ENCODE data around the gene IFNA14. TPM values are rescaled to one million over a fixed set of nuclear protein-coding genes. Genes with fewer than 3 reads are reported as not detected.

Gene IFNA14
- total RNA-seq, 1 experiment from 2014 or later, result not detected

- peaks cover 0 to 6% of the 10 kb centered on the region in 2 experiments; a peak in 2 of 4 replicates for H3K4me1 Mint-ChIP-seq
- no peak overlapping the region for H3K4me3 Mint-ChIP-seq
- no peaks in the 10 kb centered on the region for H3K23me2 ChIP-seq (ENCODE audit: insufficient read length, low read depth, low read length, poor library complexity, severe bottlenecking)
- H3K27ac ChIP-seq (ENCODE audit: insufficient read length, low read depth, low read length), result no peak overlapping the region
- H3K27me3 Mint-ChIP-seq (ENCODE audit: low read depth), result peaks cover 95% of the 10 kb centered on the region
- no peak overlapping the region for H3K18ac ChIP-seq (ENCODE audit: insufficient read length, low read depth, low read length)
- H2BK20ac ChIP-seq (ENCODE audit: low read depth, low read length, poor library complexity, severe bottlenecking), result no peak overlapping the region
- no peak overlapping the region for H2BK120ac ChIP-seq (ENCODE audit: low read depth, low read length, poor library complexity, severe bottlenecking)
- H3K9me3 ChIP-seq (ENCODE audit: control insufficient read depth, low read depth, low read length), result no peaks in the 10 kb centered on the region
- no peak overlapping the region for H3K23ac ChIP-seq (ENCODE audit: insufficient read length, low read depth, low read length)
- H2BK15ac ChIP-seq (ENCODE audit: low read depth, low read length), result no peak overlapping the region
- no peak overlapping the region for H2AFZ ChIP-seq (ENCODE audit: low read length)
- no peak overlapping the region; a peak in 1 of 7 replicates for H3K27ac Mint-ChIP-seq
- peaks cover 42% of the 10 kb centered on the region for H3K27me3 ChIP-seq (ENCODE audit: insufficient read depth, low read length)
- H2AK5ac ChIP-seq (ENCODE audit: insufficient read length, low read length), result no peak overlapping the region
- WGBS (ENCODE audit: extremely low coverage, insufficient read length, low lambda C conversion rate), result no CpG with 5 or more reads among the region's 4 CpGs
- no peaks in the 10 kb centered on the region for H4K20me1 ChIP-seq (ENCODE audit: control insufficient read depth, insufficient read depth, insufficient read length)
- DNase-seq, result no peak
- no peak overlapping the region for H3K14ac ChIP-seq (ENCODE audit: insufficient read depth, low read length)
- TF ChIP-seq CTCF (conservative IDR thresholded peaks at IDR 0.05), result no peak
- no peaks in the 10 kb centered on the region; a peak in 1 of 7 replicates for H3K36me3 Mint-ChIP-seq (ENCODE audit: insufficient read depth in 1 of 3, low read depth in 3 of 3)
- no peak overlapping the region for H3K4ac ChIP-seq (ENCODE audit: low read depth, low read length)
- H3T11ph ChIP-seq (ENCODE audit: low read length), result no peak overlapping the region
- H3K4me1 ChIP-seq (ENCODE audit: insufficient read depth, low read length), result no peaks in the 10 kb centered on the region
- H3K4me2 ChIP-seq (ENCODE audit: insufficient read depth, insufficient read length, low read length), result no peak overlapping the region
- no peak overlapping the region for H4K8ac ChIP-seq (replicated peaks; ENCODE audit: insufficient read length, low read depth, low read length)
- peaks cover 0 to 5% of the 10 kb centered on the region in 2 experiments for H3K9me3 Mint-ChIP-seq
- H2BK12ac ChIP-seq (ENCODE audit: insufficient read length, low read depth, low read length), result no peak overlapping the region
- no peak overlapping the region for H4K91ac ChIP-seq (ENCODE audit: insufficient read length, low read depth, low read length)
- H2BK5ac ChIP-seq (ENCODE audit: insufficient read length, low read length), result no peak overlapping the region
- no peak overlapping the region for H3K9ac ChIP-seq (ENCODE audit: extremely low read depth, insufficient read length, low read length)
- no peak overlapping the region for H4K5ac ChIP-seq (ENCODE audit: insufficient read length, low read depth, low read length)
- no peak overlapping the region for H3K56ac ChIP-seq (ENCODE audit: insufficient read length, low read depth, low read length)
- H3K79me2 ChIP-seq (ENCODE audit: insufficient read depth, low read length), result no peaks in the 10 kb centered on the region
- no peaks in the 10 kb centered on the region for H3K79me1 ChIP-seq (ENCODE audit: insufficient read depth, low read depth, low read length, poor library complexity, severe bottlenecking)
These were observed 27.9 kb upstream of the IFNA14 start for GRCh38 chr9:21267485-21268346.
